Measurements from ENCODE around the gene CADPS2. TPM values are rescaled to one million over a fixed set of nuclear protein-coding genes. Genes with fewer than 3 reads are reported as not detected.

The CADPS2 gene
- total RNA-seq, 1 donor from 2014 or later = 4.3 TPM

DNA sequence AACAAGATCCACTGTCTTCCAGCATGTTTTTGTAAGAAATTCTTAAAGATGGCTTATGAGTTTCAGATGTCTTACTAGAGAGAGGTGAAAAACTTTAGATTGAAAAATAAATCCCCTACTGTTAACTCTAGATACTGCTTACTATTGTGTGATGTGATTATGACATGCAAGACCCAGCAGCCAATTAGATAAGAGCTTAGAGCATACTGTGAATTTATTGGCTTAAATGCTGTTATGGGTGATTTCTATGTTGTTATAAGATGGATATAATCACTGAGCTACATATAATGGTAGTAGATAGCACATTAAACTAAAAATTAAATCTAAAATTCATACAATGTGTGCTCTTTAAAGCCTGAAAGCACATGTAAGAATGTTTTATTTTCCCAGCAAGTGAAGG, 187.2 kb downstream of the CADPS2 start, which contains the start of gene RNF133:
RNF133 (minus strand) TSS at position 101 of the 400 bp plus-strand sequence. CDS start 199 bp downstream, outside the sequence.
- H3K27ac Mint-ChIP-seq = no peak within 1 kb of the TSS
- H3K4me1 Mint-ChIP-seq (ENCODE audit: low read depth) = peaks cover 9% of the 10 kb centered on the region
- no peak for TF ChIP-seq CTCF (IDR thresholded peaks at IDR 0.05; ENCODE audit: unreplicated experiment)
- H3K36me3 Mint-ChIP-seq (ENCODE audit: insufficient read depth) = no peaks in the 10 kb centered on the region
- no peaks in the 10 kb centered on the region for H3K9me3 Mint-ChIP-seq (ENCODE audit: low read depth)
- no peak within 1 kb of the TSS for H3K4me3 Mint-ChIP-seq (ENCODE audit: low read depth)
- no peaks in the 10 kb centered on the region for H3K27me3 Mint-ChIP-seq
- no peak for DNase-seq (ENCODE audit: low spot score, unreplicated experiment)

DNA sequence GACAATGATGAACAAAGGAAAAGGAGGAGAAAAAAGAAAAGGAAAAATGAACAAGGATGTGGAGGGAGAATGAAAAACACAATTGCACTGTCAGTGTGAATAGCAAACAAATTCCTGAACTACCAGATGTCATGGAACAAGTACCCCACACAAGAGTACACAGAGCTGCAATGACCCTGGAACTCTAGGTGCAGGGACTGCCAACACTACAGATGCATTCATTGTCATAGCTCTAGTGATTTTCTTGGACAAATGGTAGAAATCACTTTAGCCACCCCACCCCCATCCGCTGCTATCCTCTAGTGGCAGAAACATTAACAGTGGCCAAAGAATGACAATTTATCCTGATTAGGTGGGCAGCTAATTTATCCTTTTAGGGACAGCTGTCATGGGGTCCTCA, 190.4 kb downstream of the CADPS2 start:
- H3K4me1 Mint-ChIP-seq (ENCODE audit: low read depth) = peaks cover 9% of the 10 kb centered on the region
- DNase-seq (ENCODE audit: low spot score, unreplicated experiment) = no peak

GRCh38 chr7:122694697-122695096, 191.6 kb downstream of the CADPS2 start:
- no peak overlapping the region for H3K4me3 Mint-ChIP-seq (ENCODE audit: low read depth)
- DNase-seq (ENCODE audit: low spot score, unreplicated experiment) = no peak
- TF ChIP-seq CTCF (IDR thresholded peaks at IDR 0.05; ENCODE audit: unreplicated experiment) = no peak
- peaks cover 9% of the 10 kb centered on the region for H3K4me1 Mint-ChIP-seq (ENCODE audit: low read depth)
- peaks cover 5% of the 10 kb centered on the region for H3K9me3 Mint-ChIP-seq (ENCODE audit: low read depth)
- no peaks in the 10 kb centered on the region for H3K27me3 Mint-ChIP-seq
- no peak overlapping the region for H3K27ac Mint-ChIP-seq
- no peaks in the 10 kb centered on the region for H3K36me3 Mint-ChIP-seq (ENCODE audit: insufficient read depth)

More for the DNA sequence above, 190.4 kb downstream of the CADPS2 start:
- TF ChIP-seq CTCF (IDR thresholded peaks at IDR 0.05; ENCODE audit: unreplicated experiment) = no peak
- Mint-ChIP-seq H3K27me3 (no peaks in the 10 kb centered on the region), H3K27ac (no peak overlapping the region), H3K4me3 (ENCODE audit: low read depth) (no peak overlapping the region), H3K36me3 (ENCODE audit: insufficient read depth) (no peaks in the 10 kb centered on the region), H3K9me3 (ENCODE audit: low read depth) (peaks cover 5% of the 10 kb centered on the region)

- no peak for DNase-seq (ENCODE audit: low spot score, unreplicated experiment)
- Mint-ChIP-seq H3K36me3 (ENCODE audit: insufficient read depth) (no peaks in the 10 kb centered on the region), H3K9me3 (ENCODE audit: low read depth) (peaks cover 5% of the 10 kb centered on the region), H3K4me1 (ENCODE audit: low read depth) (peaks cover 9% of the 10 kb centered on the region), H3K27me3 (no peaks in the 10 kb centered on the region), H3K27ac (no peak overlapping the region), H3K4me3 (ENCODE audit: low read depth) (no peak overlapping the region)
- TF ChIP-seq CTCF (IDR thresholded peaks at IDR 0.05; ENCODE audit: unreplicated experiment) = no peak
These were observed 193.4 kb downstream of the CADPS2 start for GRCh38 chr7:122692769-122693309.

GRCh38 chr7:122691569-122692235, 194.6 kb downstream of the CADPS2 start:
- Mint-ChIP-seq H3K36me3 (ENCODE audit: insufficient read depth) (no peaks in the 10 kb centered on the region), H3K27me3 (no peaks in the 10 kb centered on the region), H3K27ac (no peak overlapping the region)

More at GRCh38 chr7:122691569-122692235, 194.6 kb downstream of the CADPS2 start:
- TF ChIP-seq CTCF (IDR thresholded peaks at IDR 0.05; ENCODE audit: unreplicated experiment) = no peak
- Mint-ChIP-seq H3K4me1 (ENCODE audit: low read depth) (peaks cover 9% of the 10 kb centered on the region), H3K9me3 (ENCODE audit: low read depth) (peaks cover 5% of the 10 kb centered on the region), H3K4me3 (ENCODE audit: low read depth) (no peak overlapping the region)
- no peak for DNase-seq (ENCODE audit: low spot score, unreplicated experiment)

Measured in progenitor cell of endocrine pancreas (in vitro differentiated cells).